ENCODE data around the gene PSEN1. TPM values are rescaled to one million over a fixed set of nuclear protein-coding genes. Genes with fewer than 3 reads are reported as not detected.

Gene PSEN1
- total and polyA plus RNA-seq, 2 experiments from 2014 or later: 46.3 to 49.5 TPM

DNA sequence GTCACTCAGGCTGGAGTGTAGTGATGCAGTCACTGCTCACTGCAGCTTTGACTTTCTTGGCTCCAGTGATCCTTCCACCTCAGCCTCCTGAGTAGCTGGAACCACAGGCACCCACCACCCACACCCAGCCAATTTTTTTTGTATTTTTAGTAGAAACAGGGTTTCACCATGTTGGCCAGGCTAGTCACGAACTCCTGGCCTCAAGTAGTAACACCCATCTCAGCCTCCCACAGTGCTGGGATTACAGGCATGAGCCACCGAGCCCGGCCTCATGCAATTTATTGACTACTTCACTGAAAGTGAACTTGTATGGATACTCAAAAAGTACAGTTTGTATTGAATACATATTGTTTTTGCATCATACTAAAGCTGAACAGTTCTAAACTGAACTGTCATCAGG is 9.1 kb downstream of the PSEN1 start:
- WGBS, 2 experiments (ENCODE audit: low coverage in 1 of 2, low lambda C conversion rate in 2 of 2, missing lambda C conversion rate in 2 of 2): 89 to 93% methylated on average over 3 of the region's 3 CpGs
- H2AFZ ChIP-seq: no peak overlapping the region
- no peak overlapping the region for H3K9ac ChIP-seq
- no peak for DNase-seq
- no peak overlapping the region for H3K27ac ChIP-seq
- H3K4me3 ChIP-seq: no peak overlapping the region
- in situ Hi-C loops (cut with MboI): no loop called here
- H3K27me3 ChIP-seq (replicated peaks; ENCODE audit: insufficient read depth): no peaks in the 10 kb centered on the region
- H4K20me1 ChIP-seq (ENCODE audit: insufficient read depth): peaks cover 6% of the 10 kb centered on the region; the same call in 1 of the 2 replicates
- H3K9me3 ChIP-seq (ENCODE audit: low read depth): no peaks in the 10 kb centered on the region
- H3K4me1 ChIP-seq (ENCODE audit: insufficient read depth): peaks cover 19% of the 10 kb centered on the region
- peaks cover 91% of the 10 kb centered on the region for H3K79me2 ChIP-seq (ENCODE audit: insufficient read depth)
- H3K4me2 ChIP-seq (ENCODE audit: unreplicated experiment): no peak overlapping the region
- peaks cover 30% of the 10 kb centered on the region for H3F3A ChIP-seq (ENCODE audit: insufficient read depth)
- H3K9me2 ChIP-seq (ENCODE audit: insufficient read depth): no peaks in the 10 kb centered on the region
- H3K36me3 ChIP-seq (ENCODE audit: low read depth): peaks cover 13% of the 10 kb centered on the region; the same call in 1 of the 2 replicates
- TF ChIP-seq EZH2 (IDR thresholded peaks at IDR 0.05; ENCODE audit: insufficient read depth, poor library complexity, severe bottlenecking) (no peak), EZH2phosphoT487 (IDR thresholded peaks at IDR 0.05; ENCODE audit: insufficient read depth, low read depth) (no peak)

DNA sequence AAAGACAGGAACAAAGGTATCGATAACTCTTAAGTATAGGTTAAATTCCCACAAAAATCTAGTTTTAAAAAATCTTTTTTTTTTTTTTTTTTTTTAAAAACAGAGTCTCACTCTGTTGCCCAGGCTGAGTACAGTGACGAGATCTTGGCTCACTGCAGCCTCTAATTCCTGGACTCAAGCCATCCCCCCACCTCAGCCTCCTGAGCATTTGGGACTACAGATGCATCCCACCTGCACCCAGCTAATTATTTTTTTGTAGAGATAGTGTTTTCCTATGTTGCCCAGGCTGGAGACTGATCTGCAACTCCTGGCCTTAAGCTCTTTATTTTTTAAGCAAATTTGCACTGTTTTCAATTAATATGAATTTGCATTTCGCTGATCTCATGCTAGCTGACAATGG is 9.8 kb downstream of the PSEN1 start:
- Histone ChIP-seq H2AFZ (no peak overlapping the region), H3K4me3 (no peak overlapping the region), H3K9ac (no peak overlapping the region), H3F3A (ENCODE audit: insufficient read depth) (peaks cover 30% of the 10 kb centered on the region), H4K20me1 (ENCODE audit: insufficient read depth) (peaks cover 6% of the 10 kb centered on the region; the same call in 1 of the 2 replicates), H3K27ac (no peak overlapping the region), H3K79me2 (ENCODE audit: insufficient read depth) (peaks cover 84% of the 10 kb centered on the region), H3K4me2 (ENCODE audit: unreplicated experiment) (no peak overlapping the region), H3K27me3 (replicated peaks; ENCODE audit: insufficient read depth) (no peaks in the 10 kb centered on the region), H3K36me3 (ENCODE audit: low read depth) (peaks cover 13% of the 10 kb centered on the region; the same call in 1 of the 2 replicates), H3K4me1 (ENCODE audit: insufficient read depth) (peaks cover 19% of the 10 kb centered on the region), H3K9me2 (ENCODE audit: insufficient read depth) (no peaks in the 10 kb centered on the region), H3K9me3 (ENCODE audit: low read depth) (no peaks in the 10 kb centered on the region)
- 81 to 82% methylated on average over 3 of the region's 3 CpGs for WGBS, 2 experiments (ENCODE audit: low coverage in 1 of 2, low lambda C conversion rate in 2 of 2, missing lambda C conversion rate in 2 of 2)
- in situ Hi-C loops (cut with MboI): no loop called here
- no peak for DNase-seq
- TF ChIP-seq EZH2 (IDR thresholded peaks at IDR 0.05; ENCODE audit: insufficient read depth, poor library complexity, severe bottlenecking): no peak

GRCh38 chr14:73149753-73150152 is 13.4 kb downstream of the PSEN1 start:
- Histone ChIP-seq H3K9me2 (ENCODE audit: insufficient read depth) (no peaks in the 10 kb centered on the region), H3K36me3 (ENCODE audit: low read depth) (peaks cover 13% of the 10 kb centered on the region; the same call in 1 of the 2 replicates), H3K4me2 (ENCODE audit: unreplicated experiment) (no peak overlapping the region), H3K9ac (no peak overlapping the region), H3K4me3 (no peak overlapping the region), H3K9me3 (ENCODE audit: low read depth) (no peaks in the 10 kb centered on the region), H3K4me1 (ENCODE audit: insufficient read depth) (peaks cover 33% of the 10 kb centered on the region), H3K79me2 (ENCODE audit: insufficient read depth) (peaks cover 61% of the 10 kb centered on the region), H3F3A (ENCODE audit: insufficient read depth) (peaks cover 27% of the 10 kb centered on the region), H4K20me1 (ENCODE audit: insufficient read depth) (peaks cover 6% of the 10 kb centered on the region; the same call in 1 of the 2 replicates), H3K27ac (no peak overlapping the region), H2AFZ (no peak overlapping the region), H3K27me3 (replicated peaks; ENCODE audit: insufficient read depth) (no peaks in the 10 kb centered on the region)
- WGBS, 2 experiments (ENCODE audit: low coverage in 1 of 2, low lambda C conversion rate in 2 of 2, missing lambda C conversion rate in 2 of 2): 97 to 100% methylated on average over 2 of the region's 2 CpGs
- DNase-seq: no peak
- TF ChIP-seq EZH2phosphoT487 (IDR thresholded peaks at IDR 0.05; ENCODE audit: insufficient read depth, low read depth): no peak
- TF ChIP-seq EZH2 (IDR thresholded peaks at IDR 0.05; ENCODE audit: insufficient read depth, poor library complexity, severe bottlenecking): no peak
- in situ Hi-C loops (cut with MboI): no loop called here

DNA sequence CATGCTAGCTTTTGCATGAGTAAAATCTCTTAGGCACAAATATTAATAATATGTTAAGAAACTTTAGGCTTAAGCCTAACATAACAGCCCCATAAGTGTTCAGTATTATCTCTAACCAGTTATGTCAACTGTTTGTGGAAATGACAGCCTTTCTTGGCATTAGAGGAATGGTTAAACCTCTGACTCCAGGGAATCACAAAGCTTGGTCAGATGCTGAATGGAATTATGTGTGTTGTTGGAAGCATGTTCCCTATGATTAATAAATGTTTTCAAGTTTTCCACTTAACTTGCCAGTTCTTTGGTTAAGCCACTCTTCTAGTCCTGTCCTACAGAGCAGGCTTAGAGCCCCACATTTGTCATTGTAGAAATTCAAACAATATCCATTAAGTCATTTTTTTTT is 17.0 kb downstream of the PSEN1 start:
- no peak for TF ChIP-seq EZH2 (IDR thresholded peaks at IDR 0.05; ENCODE audit: insufficient read depth, poor library complexity, severe bottlenecking)
- no peak for TF ChIP-seq EZH2phosphoT487 (IDR thresholded peaks at IDR 0.05; ENCODE audit: insufficient read depth, low read depth)
- in situ Hi-C loops (cut with MboI): no loop called here
- H3K4me2 ChIP-seq (ENCODE audit: unreplicated experiment): no peak overlapping the region

DNA sequence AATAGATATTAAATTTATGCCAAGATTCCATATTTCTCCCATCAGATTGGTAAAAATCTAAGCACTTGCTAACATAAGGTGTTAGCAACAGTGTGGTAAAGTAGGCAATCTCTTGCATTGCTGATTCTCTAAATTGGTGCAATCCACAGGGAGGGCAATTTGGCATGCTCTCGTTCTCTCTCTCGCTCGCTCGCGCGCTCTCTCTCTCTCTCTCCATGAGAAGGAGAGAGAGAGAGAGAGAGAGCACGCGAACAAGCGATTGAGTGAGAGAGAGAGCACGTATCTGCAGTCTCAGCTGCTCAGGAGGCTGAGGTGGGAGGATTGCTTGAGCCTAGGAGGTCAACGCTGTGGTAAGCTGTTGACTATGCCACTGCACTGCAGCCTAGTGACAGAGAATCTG is 25.9 kb downstream of the PSEN1 start:
- peaks cover 16% of the 10 kb centered on the region; the same call in 1 of the 2 replicates for H3K36me3 ChIP-seq (ENCODE audit: low read depth)

More for the DNA sequence above, 17.0 kb downstream of the PSEN1 start:
- no peak overlapping the region for H3K9ac ChIP-seq
- peaks cover 39% of the 10 kb centered on the region for H3K79me2 ChIP-seq (ENCODE audit: insufficient read depth)
- peaks cover 10% of the 10 kb centered on the region; the same call in 1 of the 2 replicates for H3K36me3 ChIP-seq (ENCODE audit: low read depth)
- no peaks in the 10 kb centered on the region for H3K27me3 ChIP-seq (replicated peaks; ENCODE audit: insufficient read depth)
- no peaks in the 10 kb centered on the region for H3K9me2 ChIP-seq (ENCODE audit: insufficient read depth)
- DNase-seq: peak; percentile 83
- peaks cover 6% of the 10 kb centered on the region for H3F3A ChIP-seq (ENCODE audit: insufficient read depth)
- no peaks in the 10 kb centered on the region for H3K9me3 ChIP-seq (ENCODE audit: low read depth)
- peaks cover 14% of the 10 kb centered on the region for H3K4me1 ChIP-seq (ENCODE audit: insufficient read depth)
- no peak overlapping the region for H3K4me3 ChIP-seq
- peak overlapping the region; percentile 35; the same call in 1 of the 2 replicates for H3K27ac ChIP-seq
- H4K20me1 ChIP-seq (ENCODE audit: insufficient read depth): peaks cover under 1% of the 10 kb centered on the region; the same call in 1 of the 2 replicates
- no peak overlapping the region for H2AFZ ChIP-seq

More for the DNA sequence above, 25.9 kb downstream of the PSEN1 start:
- Histone ChIP-seq H3K9ac (no peak overlapping the region), H4K20me1 (ENCODE audit: insufficient read depth) (no peaks in the 10 kb centered on the region), H3K4me1 (ENCODE audit: insufficient read depth) (no peaks in the 10 kb centered on the region), H3K79me2 (ENCODE audit: insufficient read depth) (peaks cover 28% of the 10 kb centered on the region), H3K4me2 (ENCODE audit: unreplicated experiment) (no peak overlapping the region), H3F3A (ENCODE audit: insufficient read depth) (no peaks in the 10 kb centered on the region), H2AFZ (no peak overlapping the region), H3K27ac (no peak overlapping the region), H3K27me3 (replicated peaks; ENCODE audit: insufficient read depth) (no peaks in the 10 kb centered on the region), H3K9me2 (ENCODE audit: insufficient read depth) (no peaks in the 10 kb centered on the region), H3K4me3 (no peak overlapping the region), H3K9me3 (ENCODE audit: low read depth) (no peaks in the 10 kb centered on the region)
- TF ChIP-seq EZH2phosphoT487 (IDR thresholded peaks at IDR 0.05; ENCODE audit: insufficient read depth, low read depth) (no peak), EZH2 (IDR thresholded peaks at IDR 0.05; ENCODE audit: insufficient read depth, poor library complexity, severe bottlenecking) (no peak)
- DNase-seq: no peak
- 94 to 95% methylated on average over 9 to 11 of the region's 11 CpGs for WGBS, 2 experiments (ENCODE audit: low coverage in 1 of 2, low lambda C conversion rate in 2 of 2, missing lambda C conversion rate in 2 of 2)
- in situ Hi-C loops (cut with MboI): no loop called here

Data from GM23248 (cell line).